HepG2 (cell line): ENCODE results near the gene DNMT1.

Experiments used
- POGZ ChIP-seq: sonication (generic); formaldehyde crosslinking; IDR thresholded peaks from 2 replicates; pipeline ENCODE4 v1.4.0; 2020; ENCODE audit warnings: mild to moderate bottlenecking, missing genetic modification reagents
- ZBTB3 ChIP-seq: sonication (generic); formaldehyde crosslinking; IDR thresholded peaks from 2 replicates; pipeline ENCODE4 v1.4.0; 2020; ENCODE audit warnings: low read depth, mild to moderate bottlenecking, moderate library complexity, missing genetic modification reagents, borderline replicate concordance

DNA sequence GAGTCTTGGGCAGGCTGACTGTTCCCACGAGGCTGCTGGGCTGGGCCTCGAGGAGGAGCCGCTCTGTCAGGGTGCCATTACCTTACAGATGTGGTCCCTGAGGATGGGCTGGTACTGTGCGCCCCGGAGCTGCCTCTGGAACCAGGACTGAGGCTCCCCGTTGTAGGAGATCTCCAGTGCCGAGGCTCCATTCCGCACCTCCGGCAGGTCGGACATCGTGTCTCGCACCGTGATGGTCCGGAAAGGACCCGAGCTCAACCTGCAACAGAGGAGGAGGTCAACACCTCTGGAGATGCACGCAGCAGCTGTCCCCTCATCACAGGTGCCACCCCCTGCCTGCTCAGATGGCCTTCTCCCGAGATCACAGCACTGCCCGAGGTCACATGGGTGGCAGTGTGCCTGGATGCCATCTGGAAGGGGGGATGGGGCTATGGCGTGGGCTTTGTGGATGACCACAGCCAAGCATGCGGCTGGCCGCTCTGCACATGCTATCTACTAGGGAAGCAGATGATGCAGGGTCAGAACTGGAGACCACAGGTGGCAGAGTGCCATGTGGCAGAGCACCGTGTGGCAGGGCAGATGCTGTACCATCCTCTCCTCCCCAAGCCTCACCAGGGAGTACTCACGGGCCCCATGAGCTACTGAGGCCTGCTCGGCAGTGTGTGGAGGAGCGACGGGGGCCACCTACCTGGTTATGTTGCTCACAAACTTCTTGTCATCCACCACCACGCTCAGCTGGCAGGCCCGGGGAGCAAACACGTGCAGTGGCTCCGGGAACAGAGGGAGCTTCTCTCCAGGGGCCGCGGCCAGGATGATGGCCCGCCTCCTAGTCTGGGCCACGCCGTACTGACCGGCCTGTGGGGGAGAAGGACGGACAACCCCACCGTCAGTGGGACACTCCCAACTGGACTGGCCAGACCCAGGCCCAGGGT, 56.7 kb downstream of the DNMT1 start:
- TF ChIP-seq POGZ (no peak), ZBTB3 (no peak)
